ENCODE results near the gene IREB2. TPM values are rescaled to one million over a fixed set of nuclear protein-coding genes. Genes with fewer than 3 reads are reported as not detected.
"Not testable (repeated sequence)": the region's sequence is repeated elsewhere in the genome, so short reads cannot be mapped to it uniquely, and the experiment has no call there.

Gene IREB2
- total and polyA plus RNA-seq, 10 donors, result 8.6 to 92.6 (median 66.8) TPM

DNA sequence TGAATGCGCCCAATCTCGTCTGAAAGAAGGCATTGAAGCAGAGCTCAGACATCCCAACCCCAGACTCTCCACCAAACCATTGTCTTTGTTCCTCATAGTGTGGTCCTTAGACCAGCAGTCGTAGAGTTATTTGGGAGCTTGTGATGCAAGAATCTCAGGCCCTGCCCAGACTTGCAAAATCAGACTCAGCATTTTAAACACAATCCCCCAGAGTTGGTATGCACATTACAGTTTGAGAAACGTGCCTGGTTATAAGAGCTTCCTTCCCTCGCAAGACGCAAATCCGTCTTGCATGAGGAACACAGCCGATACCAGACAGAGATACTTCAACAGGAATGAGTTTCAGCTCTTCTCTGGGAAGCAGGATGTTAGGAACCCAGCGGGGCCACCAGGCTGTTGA, 38.9 kb upstream of the IREB2 start:
- DNase-seq, result no peak
- H3K4me1 ChIP-seq, result peaks cover 0 to 18% (median 7%) of the 10 kb centered on the region in 6 donors
- no peaks in the 10 kb centered on the region for H3K9me3 ChIP-seq
- TF ChIP-seq, protein P1, sequence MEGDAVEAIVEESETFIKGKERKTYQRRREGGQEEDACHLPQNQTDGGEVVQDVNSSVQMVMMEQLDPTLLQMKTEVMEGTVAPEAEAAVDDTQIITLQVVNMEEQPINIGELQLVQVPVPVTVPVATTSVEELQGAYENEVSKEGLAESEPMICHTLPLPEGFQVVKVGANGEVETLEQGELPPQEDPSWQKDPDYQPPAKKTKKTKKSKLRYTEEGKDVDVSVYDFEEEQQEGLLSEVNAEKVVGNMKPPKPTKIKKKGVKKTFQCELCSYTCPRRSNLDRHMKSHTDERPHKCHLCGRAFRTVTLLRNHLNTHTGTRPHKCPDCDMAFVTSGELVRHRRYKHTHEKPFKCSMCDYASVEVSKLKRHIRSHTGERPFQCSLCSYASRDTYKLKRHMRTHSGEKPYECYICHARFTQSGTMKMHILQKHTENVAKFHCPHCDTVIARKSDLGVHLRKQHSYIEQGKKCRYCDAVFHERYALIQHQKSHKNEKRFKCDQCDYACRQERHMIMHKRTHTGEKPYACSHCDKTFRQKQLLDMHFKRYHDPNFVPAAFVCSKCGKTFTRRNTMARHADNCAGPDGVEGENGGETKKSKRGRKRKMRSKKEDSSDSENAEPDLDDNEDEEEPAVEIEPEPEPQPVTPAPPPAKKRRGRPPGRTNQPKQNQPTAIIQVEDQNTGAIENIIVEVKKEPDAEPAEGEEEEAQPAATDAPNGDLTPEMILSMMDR (IDR thresholded peaks at IDR 0.05 in 8 of 11, conservative IDR thresholded peaks at IDR 0.05 in 3 of 11), result no peak
- TF ChIP-seq POLR2AphosphoS5 (IDR thresholded peaks at IDR 0.05), result no peak
- no peak for TF ChIP-seq POLR2A (IDR thresholded peaks at IDR 0.05)
- intact Hi-C loops (cut with DNase I; ENCODE audit: low total_unique reads), result no loop called here
- WGBS, 5 donors, result 41 to 67% (median 55%) methylated on average over 9 of the region's 9 CpGs
- no peaks in the 10 kb centered on the region for H3K36me3 ChIP-seq
- no peak overlapping the region for H3K4me3 ChIP-seq
- H3K27ac ChIP-seq, result no peak overlapping the region
- peaks cover 0 to 4% (median 0%) of the 10 kb centered on the region in 7 donors for H3K27me3 ChIP-seq (replicated peaks in 1 of 7)

DNA sequence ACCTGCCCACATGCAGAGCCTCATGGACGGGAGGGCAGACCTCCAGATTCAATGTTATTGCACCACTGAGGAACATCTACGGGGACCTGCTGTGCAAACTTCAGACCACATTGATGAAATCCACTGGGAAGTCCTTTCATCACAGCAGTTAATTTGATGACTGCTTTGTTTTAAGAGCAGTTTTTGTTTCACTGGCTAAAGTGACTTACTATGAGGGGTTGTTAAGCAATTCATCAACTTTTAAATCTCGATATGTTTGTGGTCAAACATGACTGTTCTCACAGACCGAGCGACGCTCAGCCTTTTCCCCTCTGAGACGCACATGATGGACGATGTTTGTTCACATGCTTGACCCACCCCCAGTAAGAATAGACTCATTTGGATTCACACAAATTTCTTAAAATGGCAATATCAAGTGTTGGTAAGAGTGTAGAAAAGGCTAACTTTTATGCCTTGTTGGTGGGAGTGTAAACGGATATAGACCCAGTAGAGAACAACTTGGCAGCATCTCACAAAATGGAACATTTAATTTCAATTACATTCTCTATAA, 35.9 kb upstream of the IREB2 start:
- Histone ChIP-seq H3K9me3 (no peaks in the 10 kb centered on the region), H3K27ac (no peak overlapping the region), H3K36me3 (no peaks in the 10 kb centered on the region), H3K27me3 (replicated peaks in 1 of 7) (peaks cover 0 to 17% (median 0%) of the 10 kb centered on the region in 7 donors), H3K4me3 (no peak overlapping the region), H3K4me1 (peaks cover 0 to 13% (median 7%) of the 10 kb centered on the region in 6 donors)
- no peak for DNase-seq
- WGBS, 5 donors, result 42 to 67% (median 52%) methylated on average over 9 of the region's 9 CpGs
- TF ChIP-seq, protein P1 (IDR thresholded peaks at IDR 0.05 in 8 of 11, conservative IDR thresholded peaks at IDR 0.05 in 3 of 11), result no peak
- TF ChIP-seq POLR2AphosphoS5 (IDR thresholded peaks at IDR 0.05) (no peak), POLR2A (IDR thresholded peaks at IDR 0.05) (no peak)
- intact Hi-C loops (cut with DNase I; ENCODE audit: low total_unique reads), result no loop called here

DNA sequence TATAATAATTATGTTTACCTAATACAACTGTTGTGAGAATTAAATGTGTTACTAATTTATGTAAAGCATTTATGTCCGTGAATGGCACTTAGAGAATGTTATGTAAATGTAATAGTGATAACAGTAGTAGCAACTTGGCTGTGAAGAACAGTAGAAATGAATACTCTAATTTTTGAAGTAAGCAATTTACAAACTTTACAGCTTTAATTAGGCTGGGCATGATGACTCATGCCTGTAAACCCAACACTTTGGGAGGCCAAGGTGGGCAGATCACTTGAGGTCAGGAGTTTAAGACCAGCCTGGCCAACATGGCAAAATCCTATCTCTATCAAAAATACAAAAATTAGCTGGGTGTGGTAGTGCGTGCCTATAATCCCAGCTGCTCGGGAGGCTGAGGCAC, 33.9 kb upstream of the IREB2 start:
- intact Hi-C loops (cut with DNase I; ENCODE audit: low total_unique reads), result no loop called here
- 83 to 92% (median 86%) methylated on average over 3 of the region's 3 CpGs for WGBS, 5 donors
- no peaks in the 10 kb centered on the region for H3K36me3 ChIP-seq
- H3K27ac ChIP-seq, result no peak overlapping the region
- no peak overlapping the region for H3K4me3 ChIP-seq
- no peak for DNase-seq
- TF ChIP-seq, protein P1 (IDR thresholded peaks at IDR 0.05 in 8 of 11, conservative IDR thresholded peaks at IDR 0.05 in 3 of 11), result no peak
- TF ChIP-seq POLR2A (IDR thresholded peaks at IDR 0.05) (no peak), POLR2AphosphoS5 (IDR thresholded peaks at IDR 0.05) (no peak)
- H3K27me3 ChIP-seq (replicated peaks in 1 of 7), result peaks cover 0 to 17% (median 0%) of the 10 kb centered on the region in 7 donors
- no peaks in the 10 kb centered on the region for H3K9me3 ChIP-seq
- peaks cover 0 to 10% (median 4%) of the 10 kb centered on the region in 6 donors for H3K4me1 ChIP-seq

DNA sequence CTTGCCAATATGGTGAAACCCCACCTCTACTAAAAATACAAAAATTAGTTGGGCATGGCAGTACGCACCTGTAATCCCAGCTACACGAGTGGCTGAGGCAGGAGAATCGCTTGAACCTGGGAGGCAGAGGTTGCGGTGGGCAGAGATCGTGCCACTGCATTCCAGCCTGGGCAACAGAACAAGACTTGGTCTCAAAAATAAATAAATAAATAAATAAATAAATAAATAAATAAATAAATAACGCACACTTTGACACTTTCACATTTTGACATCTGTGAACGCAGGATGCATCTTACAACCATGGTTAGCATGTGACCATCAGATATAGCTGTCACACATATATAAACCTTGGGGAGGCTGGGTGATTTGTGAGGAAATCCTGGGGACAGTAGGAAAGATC, 33.2 kb upstream of the IREB2 start:
- DNase-seq; H3K4me1 ChIP-seq; H3K9me3 ChIP-seq; H3K27ac ChIP-seq; H3K36me3 ChIP-seq; intact Hi-C loops (cut with DNase I; ENCODE audit: low total_unique reads); H3K4me3 ChIP-seq: not testable (repeated sequence)
- WGBS, 5 donors, result 87 to 96% (median 95%) methylated on average over 7 of the region's 7 CpGs
- H3K27me3 ChIP-seq (replicated peaks in 1 of 7), result peaks cover 0 to 17% (median 0%) of the 10 kb centered on the region in 7 donors

Measured in spleen (tissue), 11 donors.